Stimulated activated naive CD8-positive, alpha-beta T cell treated with anti-CD3 and anti-CD28 coated beads, Interleukin-15, amount 100 ng/mL, for 72 hours (primary cell): ENCODE data around the gene PRXL2C.
"Not testable (repeated sequence)": the region's sequence is repeated elsewhere in the genome, so short reads cannot be mapped to it uniquely, and the experiment has no call there.

Experiments used
- ATAC-seq: fragments of 150-1000 bp; cut with Tn5 transposase; 2 replicates; pipeline ENCODE4 v1.10.0; 2021; ENCODE audit warnings: mild to moderate bottlenecking, moderate library complexity
- DNase-seq, 2 donors: peaks; one replicate each; pipeline ENCODE4 v3.0.0; 2021 to 2022
- H3K27ac Mint-ChIP-seq, 2 donors: one replicate each; pipeline ENCODE4 v1.8.0; 2022; ENCODE audit warnings: mild to moderate bottlenecking in 2 of 2, mixed read lengths in 2 of 2, moderate library complexity in 2 of 2
- H3K27me3 Mint-ChIP-seq: one replicate; pipeline ENCODE4 v1.8.0; 2022; ENCODE audit warnings: mixed read lengths
- H3K4me1 Mint-ChIP-seq: one replicate; pipeline ENCODE4 v1.8.0; 2022; ENCODE audit warnings: mild to moderate bottlenecking, mixed read lengths
- H3K4me3 Mint-ChIP-seq, 2 donors: one replicate each; pipeline ENCODE4 v1.8.0; 2022; ENCODE audit warnings: mild to moderate bottlenecking in 2 of 2, mixed read lengths in 2 of 2, moderate library complexity in 1 of 2
- H3K9me3 Mint-ChIP-seq, 2 donors: one replicate each; pipeline ENCODE4 v1.8.0; 2022; ENCODE audit warnings: mixed read lengths in 2 of 2

Gene PRXL2C

GRCh38 chr9:96663506-96664120 is 8.5 kb upstream of the PRXL2C start:
- H3K27ac Mint-ChIP-seq = no peak overlapping the region
- H3K9me3 Mint-ChIP-seq = no peaks in the 10 kb centered on the region
- ATAC-seq (no peak), DNase-seq (no peak)
- H3K4me1 Mint-ChIP-seq = peaks cover 7% of the 10 kb centered on the region
- H3K27me3 Mint-ChIP-seq = peaks cover 9% of the 10 kb centered on the region
- H3K4me3 Mint-ChIP-seq = no peak overlapping the region

GRCh38 chr9:96661711-96662110 is 6.6 kb upstream of the PRXL2C start:
- H3K9me3 Mint-ChIP-seq = no peaks in the 10 kb centered on the region
- ATAC-seq (no peak), DNase-seq (no peak)
- H3K27ac Mint-ChIP-seq = no peak overlapping the region
- H3K4me1 Mint-ChIP-seq = peaks cover 7% of the 10 kb centered on the region
- H3K4me3 Mint-ChIP-seq = no peak overlapping the region
- H3K27me3 Mint-ChIP-seq = peaks cover 9% of the 10 kb centered on the region

GRCh38 chr9:96660692-96661248 is 5.7 kb upstream of the PRXL2C start:
- DNase-seq = no peak
- H3K4me1 Mint-ChIP-seq = peaks cover 5% of the 10 kb centered on the region
- no peak overlapping the region for H3K27ac Mint-ChIP-seq
- no peaks in the 10 kb centered on the region for H3K9me3 Mint-ChIP-seq
- H3K27me3 Mint-ChIP-seq = peaks cover 4% of the 10 kb centered on the region
- no peak overlapping the region for H3K4me3 Mint-ChIP-seq
- no peak for ATAC-seq

GRCh38 chr9:96654450-96655197 is 493 bp downstream of the PRXL2C start:
- Mint-ChIP-seq H3K9me3 (no peaks in the 10 kb centered on the region), H3K4me1 (peaks cover 20% of the 10 kb centered on the region), H3K27ac (peak overlapping the region; percentile 88 to 97), H3K4me3 (peak overlapping the region; percentile 87 to 90), H3K27me3 (no peaks in the 10 kb centered on the region)
- peak; percentile 83 for ATAC-seq
- peak; percentile 62 to 68 for DNase-seq

GRCh38 chr9:96651626-96652025 is 3.5 kb downstream of the PRXL2C start:
- Mint-ChIP-seq H3K27ac (no peak overlapping the region), H3K27me3 (no peaks in the 10 kb centered on the region), H3K4me1 (peaks cover 20% of the 10 kb centered on the region), H3K9me3 (no peaks in the 10 kb centered on the region), H3K4me3 (no peak overlapping the region)
- ATAC-seq (no peak), DNase-seq (no peak)

- Mint-ChIP-seq H3K9me3 (no peaks in the 10 kb centered on the region), H3K4me1 (peaks cover 8% of the 10 kb centered on the region), H3K27ac (no peak overlapping the region), H3K4me3 (no peak overlapping the region), H3K27me3 (no peaks in the 10 kb centered on the region)
- DNase-seq (no peak), ATAC-seq (no peak)
Observed at GRCh38 chr9:96649620-96650324, 5.3 kb downstream of the PRXL2C start.

GRCh38 chr9:96646081-96646991 is 8.8 kb downstream of the PRXL2C start:
- no peaks in the 10 kb centered on the region for H3K4me1 Mint-ChIP-seq
- DNase-seq (no peak), ATAC-seq (no peak)
- no peaks in the 10 kb centered on the region for H3K9me3 Mint-ChIP-seq
- H3K4me3 Mint-ChIP-seq = no peak overlapping the region
- H3K27me3 Mint-ChIP-seq = no peaks in the 10 kb centered on the region
- H3K27ac Mint-ChIP-seq = no peak overlapping the region

GRCh38 chr9:96644137-96644536 is 11.0 kb downstream of the PRXL2C start:
- Mint-ChIP-seq H3K9me3 (no peaks in the 10 kb centered on the region), H3K27ac (no peak overlapping the region), H3K4me3 (no peak overlapping the region), H3K27me3 (no peaks in the 10 kb centered on the region), H3K4me1 (no peaks in the 10 kb centered on the region)
- DNase-seq (no peak), ATAC-seq (no peak)

- no peaks in the 10 kb centered on the region for H3K4me1 Mint-ChIP-seq
- DNase-seq (no peak), ATAC-seq (no peak)
- H3K27me3 Mint-ChIP-seq = peaks cover 24% of the 10 kb centered on the region
- no peaks in the 10 kb centered on the region for H3K9me3 Mint-ChIP-seq
- no peak overlapping the region for H3K4me3 Mint-ChIP-seq
- H3K27ac Mint-ChIP-seq = no peak overlapping the region
Observed at GRCh38 chr9:96641514-96641913, 13.6 kb downstream of the PRXL2C start.

GRCh38 chr9:96638606-96639364 is 16.3 kb downstream of the PRXL2C start:
- Mint-ChIP-seq H3K4me3 (no peak overlapping the region), H3K4me1 (no peaks in the 10 kb centered on the region), H3K27me3 (peaks cover 33% of the 10 kb centered on the region), H3K27ac (no peak overlapping the region), H3K9me3 (no peaks in the 10 kb centered on the region)
- no peak for DNase-seq
- no peak for ATAC-seq

GRCh38 chr9:96636368-96636767 is 18.7 kb downstream of the PRXL2C start:
- no peak overlapping the region for H3K4me3 Mint-ChIP-seq
- peaks cover 36% of the 10 kb centered on the region for H3K27me3 Mint-ChIP-seq
- H3K9me3 Mint-ChIP-seq = no peaks in the 10 kb centered on the region
- H3K27ac Mint-ChIP-seq = no peak overlapping the region
- ATAC-seq = no peak
- DNase-seq = no peak
- no peaks in the 10 kb centered on the region for H3K4me1 Mint-ChIP-seq

- H3K9me3 Mint-ChIP-seq, H3K4me1 Mint-ChIP-seq, DNase-seq, H3K27ac Mint-ChIP-seq, ATAC-seq, H3K4me3 Mint-ChIP-seq: not testable (repeated sequence)
- peaks cover 45% of the 10 kb centered on the region for H3K27me3 Mint-ChIP-seq
Observed at GRCh38 chr9:96633579-96633978, 21.5 kb downstream of the PRXL2C start.

GRCh38 chr9:96626912-96627311 is 28.2 kb downstream of the PRXL2C start:
- no peak overlapping the region for H3K27ac Mint-ChIP-seq
- peak overlapping the region in 1 of 2 donors; percentile 18 for H3K4me3 Mint-ChIP-seq
- peaks cover 38% of the 10 kb centered on the region for H3K27me3 Mint-ChIP-seq
- DNase-seq (no peak), ATAC-seq (no peak)
- peaks cover 9% of the 10 kb centered on the region for H3K4me1 Mint-ChIP-seq
- H3K9me3 Mint-ChIP-seq = no peaks in the 10 kb centered on the region

- Mint-ChIP-seq H3K27ac (no peak overlapping the region), H3K4me3 (no peak overlapping the region), H3K27me3 (peaks cover 50% of the 10 kb centered on the region), H3K9me3 (no peaks in the 10 kb centered on the region), H3K4me1 (peaks cover 20% of the 10 kb centered on the region)
- ATAC-seq = no peak
- DNase-seq = no peak
Observed at GRCh38 chr9:96621618-96622017, 33.5 kb downstream of the PRXL2C start.
